SK-N-SH (cell line): Measurements from ENCODE around the gene CD2AP. TPM values are rescaled to one million over a fixed set of nuclear protein-coding genes. Genes with fewer than 3 reads are reported as not detected.
A peak's percentile ranks its signal among the peaks of the same experiment; 100 is the strongest.

ENCODE experiments used
- CTCF ChIA-PET: fragments of 300-600, 350-600 bp; formaldehyde crosslinking; extraction: SDS; loops from one replicate; lab custom pipeline; 2021; lab: Yijun Ruan, JAX
- POLR2A ChIA-PET: fragments of 350-600 bp; sonication (Branson Sonifier 250); formaldehyde crosslinking; extraction: SDS; loops from one replicate; lab custom pipeline; 2020; ENCODE audit warnings: antibody characterized with exemption, inconsistent platforms; lab: Yijun Ruan, JAX
- DNase-seq: peaks from one replicate; pipeline ENCODE4 v3.0.0; 2012
- H2AFZ ChIP-seq: fragments of 200-600 bp; sonication (generic); 2 replicates; pipeline ENCODE4 v1.8.1; 2016; ENCODE audit warnings: antibody characterized with exemption, mild to moderate bottlenecking, low read depth
- H3F3A ChIP-seq: fragments of 200-600 bp; sonication (generic); replicated peaks from 2 replicates; pipeline ENCODE3; 2016; ENCODE audit warnings: antibody characterized with exemption, mild to moderate bottlenecking; ENCODE audit not compliant: insufficient read depth
- H3K27ac ChIP-seq, 2 experiments: fragments of 200-500 bp in 1 of 2; fragments of 200-600 bp in 1 of 2; sonication (Bioruptor generic) in 1 of 2; sonication (generic), shearing (Covaris generic) in 1 of 2; 2 replicates each; pipeline versions ENCODE4 v1.5.1 to v1.6.1; 2014 to 2016; ENCODE audit warnings: low read depth in 2 of 2, inconsistent platforms in 1 of 2, low read length in 1 of 2, mild to moderate bottlenecking in 1 of 2, mixed read lengths in 1 of 2
- H3K27me3 ChIP-seq: fragments of 200-600 bp; sonication (generic), shearing (Covaris generic); 2 replicates; pipeline ENCODE4 v1.6.1; 2016; ENCODE audit warnings: mixed run types; ENCODE audit not compliant: insufficient read depth
- H3K36me3 ChIP-seq, 2 experiments: fragments of 200-500 bp in 1 of 2; fragments of 200-600 bp in 1 of 2; sonication (Bioruptor generic) in 1 of 2; sonication (generic) in 1 of 2; replicated peaks in 1 of 2; 2 replicates each; pipeline versions ENCODE3 to v1.5.1; 2014 to 2016; ENCODE audit warnings: low read length in 1 of 2, mild to moderate bottlenecking in 1 of 2; ENCODE audit not compliant: insufficient read depth in 2 of 2, control insufficient read depth in 1 of 2
- H3K4me1 ChIP-seq, 2 experiments: fragments of 200-500 bp in 1 of 2; fragments of 200-600 bp in 1 of 2; sonication (Bioruptor generic) in 1 of 2; sonication (generic), shearing (Covaris generic) in 1 of 2; 2 replicates each; pipeline versions ENCODE4 v1.5.1 to v1.6.1; 2014 to 2016; ENCODE audit warnings: low read depth in 1 of 2, low read length in 1 of 2, mixed run types in 1 of 2; ENCODE audit not compliant: insufficient read depth in 2 of 2, control insufficient read depth in 1 of 2
- H3K4me2 ChIP-seq: fragments of 200-600 bp; sonication (generic), shearing (Covaris generic); 2 replicates; pipeline ENCODE4 v1.6.1; 2017; ENCODE audit warnings: mixed run types
- H3K4me3 ChIP-seq, 2 experiments: fragments of 200-500 bp in 1 of 2; fragments of 200-600 bp in 1 of 2; sonication (Bioruptor generic) in 1 of 2; sonication (generic), shearing (Covaris generic) in 1 of 2; 2 replicates each; pipeline versions ENCODE4 v1.5.1 to v1.8.1; 2014 to 2016; ENCODE audit warnings: low read depth in 2 of 2, inconsistent platforms in 1 of 2, low read length in 1 of 2, mild to moderate bottlenecking in 1 of 2, mixed read lengths in 1 of 2, moderate library complexity in 1 of 2
- H3K79me2 ChIP-seq: fragments of 200-600 bp; sonication (generic); 2 replicates; pipeline ENCODE4 v1.8.1; 2017; ENCODE audit warnings: mild to moderate bottlenecking; ENCODE audit not compliant: insufficient read depth
- H3K9ac ChIP-seq: fragments of 200-600 bp; sonication (generic); 2 replicates; pipeline ENCODE4 v1.6.1; 2017; ENCODE audit warnings: mixed run types
- H3K9me2 ChIP-seq: fragments of 200-600 bp; sonication (generic); 2 replicates; pipeline ENCODE4 v1.6.1; 2017; ENCODE audit warnings: mixed run types
- H3K9me3 ChIP-seq: fragments of 200-600 bp; sonication (generic); 2 replicates; pipeline ENCODE4 v1.6.1; 2017; ENCODE audit warnings: mixed run types, mild to moderate bottlenecking, moderate library complexity
- H4K20me1 ChIP-seq: fragments of 200-600 bp; sonication (generic); 2 replicates; pipeline ENCODE4 v1.6.1; 2017; ENCODE audit warnings: mild to moderate bottlenecking, mixed run types; ENCODE audit not compliant: insufficient read depth
- CHD2 ChIP-seq: fragments of 150-350 bp; IDR thresholded peaks from 2 replicates; pipeline ENCODE4 v1.6.1; 2018; ENCODE audit warnings: low read length; ENCODE audit not compliant: partially characterized antibody
- ELF1 ChIP-seq: IDR thresholded peaks from 2 replicates; pipeline ENCODE4 v1.4.0; 2012
- EZH2phosphoT487 ChIP-seq: fragments of 200-600 bp; sonication (generic); IDR thresholded peaks from 2 replicates; pipeline ENCODE4 v1.6.1; 2017; ENCODE audit warnings: low read depth, mixed run types, mild to moderate bottlenecking, antibody characterized with exemption, moderate library complexity, borderline replicate concordance
- GATA2 ChIP-seq: sonication (generic); formaldehyde crosslinking; IDR thresholded peaks from 2 replicates; pipeline ENCODE4 v1.5.0; 2020; ENCODE audit warnings: mild to moderate bottlenecking, missing genetic modification reagents
- MEF2A ChIP-seq: IDR thresholded peaks from 2 replicates; pipeline ENCODE4 v1.4.0; 2012; ENCODE audit warnings: low read depth, borderline replicate concordance
- MXI1 ChIP-seq: IDR thresholded peaks from 2 replicates; pipeline ENCODE4 v1.6.1; 2012; ENCODE audit warnings: mild to moderate bottlenecking, low read depth, low read length, improper control_type of control experiment
- SIN3A ChIP-seq: IDR thresholded peaks from 2 replicates; pipeline ENCODE4 v1.6.1; 2012; ENCODE audit warnings: low read depth, mild to moderate bottlenecking, low read length, moderate library complexity, borderline replicate concordance
- TAF1 ChIP-seq: IDR thresholded peaks from 2 replicates; pipeline ENCODE4 v1.6.1; 2012; ENCODE audit warnings: low read depth, mild to moderate bottlenecking, low read length, moderate library complexity, borderline replicate concordance
- YY1 ChIP-seq: IDR thresholded peaks from 2 replicates; pipeline ENCODE4 v1.4.0; 2012; ENCODE audit warnings: low read depth, mild to moderate bottlenecking
- WGBS: methylation state at CpG from one replicate; pipeline ENCODE4 v1.1.6; 2017; ENCODE audit warnings: low lambda C conversion rate; 5-methylcytosine and 5-hydroxymethylcytosine counted together
- polyA plus RNA-seq, 3 experiments: library from polyadenylated mRNA; depleted of rRNA; stranded (reverse); fragments of >200 nt; gene quantifications; 2 replicates each; pipeline ENCODE4 v1.2.3, GENCODE V29; 2012
- TF ChIP-seq, protein P1 (sequence below): IDR thresholded peaks from 2 replicates; pipeline ENCODE4; 2012
- TF ChIP-seq, protein P2 (sequence below): IDR thresholded peaks from 2 replicates; pipeline ENCODE4 v1.4.0; 2012; ENCODE audit warnings: low read depth

Gene CD2AP
- polyA plus RNA-seq, 1 of the 3 experiments (the other 2 are of a cell fraction) = 1.6 TPM

DNA sequence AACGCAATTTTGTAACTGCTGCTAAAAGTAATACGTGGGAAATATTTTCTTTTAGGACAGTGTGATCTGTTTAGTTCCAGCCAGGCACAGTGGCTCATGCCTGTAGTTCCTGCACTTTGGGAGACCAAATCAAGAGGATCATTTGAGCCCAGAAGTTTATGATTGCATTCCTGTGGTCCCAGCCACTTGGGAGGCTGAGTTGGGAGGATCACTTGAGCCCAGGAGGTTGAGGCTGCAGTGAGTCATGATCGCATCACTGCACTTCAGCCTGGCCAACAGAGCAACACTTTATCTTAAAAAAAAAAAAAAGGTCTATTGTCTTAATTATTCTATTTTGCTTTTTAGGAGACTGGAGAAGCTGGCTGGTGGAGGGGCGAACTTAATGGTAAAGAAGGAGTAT lies 101.5 kb downstream of the CD2AP start:
- Histone ChIP-seq H3K79me2 (no peaks in the 10 kb centered on the region), H3K9ac (no peak overlapping the region), H3K9me2 (no peaks in the 10 kb centered on the region), H3F3A (no peaks in the 10 kb centered on the region), H3K4me2 (no peak overlapping the region), H2AFZ (no peak overlapping the region), H4K20me1 (no peaks in the 10 kb centered on the region), H3K4me1 (no peaks in the 10 kb centered on the region), H3K36me3 (peaks cover 24 to 40% of the 10 kb centered on the region in 2 experiments), H3K9me3 (no peaks in the 10 kb centered on the region), H3K27me3 (no peaks in the 10 kb centered on the region), H3K4me3 (no peak overlapping the region), H3K27ac (no peak overlapping the region)
- TF ChIP-seq ELF1 (no peak), MEF2A (no peak), YY1 (no peak)
- DNase-seq = no peak
- CTCF ChIA-PET = no interaction called here
- 94% methylated on average over 4 of the region's 4 CpGs for WGBS
- POLR2A ChIA-PET = no interaction called here

DNA sequence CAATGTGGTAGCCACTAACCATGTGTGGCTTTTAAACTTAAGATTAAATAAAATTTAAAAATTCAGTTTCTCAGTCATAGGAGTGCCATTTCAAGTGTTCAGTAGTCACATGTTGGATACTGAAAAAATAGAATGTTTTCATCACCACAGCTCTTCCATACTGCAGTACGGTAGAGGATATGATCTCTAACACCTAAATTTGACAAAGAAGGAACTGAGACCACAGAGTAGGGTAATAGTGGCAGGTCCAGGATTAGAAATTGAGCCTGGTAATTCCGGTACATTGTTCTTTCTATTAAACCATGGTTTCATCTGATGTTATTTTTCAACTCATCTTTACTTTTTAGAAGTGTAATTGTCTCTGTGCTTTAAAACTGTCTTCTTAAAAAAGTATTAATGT lies 104.0 kb downstream of the CD2AP start:
- Histone ChIP-seq H2AFZ (no peak overlapping the region), H3F3A (no peaks in the 10 kb centered on the region), H3K27ac (no peak overlapping the region), H3K36me3 (peaks cover 20 to 42% of the 10 kb centered on the region in 2 experiments), H3K4me1 (no peaks in the 10 kb centered on the region), H3K4me3 (no peak overlapping the region), H4K20me1 (no peaks in the 10 kb centered on the region), H3K79me2 (no peaks in the 10 kb centered on the region)
- CTCF ChIA-PET = no interaction called here
- POLR2A ChIA-PET = no interaction called here
- 95% methylated on average over 2 of the region's 2 CpGs for WGBS
- no peak for DNase-seq
- TF ChIP-seq SIN3A (no peak), TAF1 (no peak), CHD2 (no peak)
- TF ChIP-seq, protein P1, sequence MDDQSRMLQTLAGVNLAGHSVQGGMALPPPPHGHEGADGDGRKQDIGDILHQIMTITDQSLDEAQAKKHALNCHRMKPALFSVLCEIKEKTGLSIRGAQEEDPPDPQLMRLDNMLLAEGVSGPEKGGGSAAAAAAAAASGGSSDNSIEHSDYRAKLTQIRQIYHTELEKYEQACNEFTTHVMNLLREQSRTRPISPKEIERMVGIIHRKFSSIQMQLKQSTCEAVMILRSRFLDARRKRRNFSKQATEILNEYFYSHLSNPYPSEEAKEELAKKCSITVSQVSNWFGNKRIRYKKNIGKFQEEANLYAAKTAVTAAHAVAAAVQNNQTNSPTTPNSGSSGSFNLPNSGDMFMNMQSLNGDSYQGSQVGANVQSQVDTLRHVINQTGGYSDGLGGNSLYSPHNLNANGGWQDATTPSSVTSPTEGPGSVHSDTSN = no peak
- TF ChIP-seq, all 33 proteins: peak for 0
- no peaks in the 10 kb centered on the region for H3K27me3 ChIP-seq
- no peaks in the 10 kb centered on the region for H3K9me2 ChIP-seq
- H3K9ac ChIP-seq = no peak overlapping the region
- H3K4me2 ChIP-seq = no peak overlapping the region
- no peaks in the 10 kb centered on the region for H3K9me3 ChIP-seq

DNA sequence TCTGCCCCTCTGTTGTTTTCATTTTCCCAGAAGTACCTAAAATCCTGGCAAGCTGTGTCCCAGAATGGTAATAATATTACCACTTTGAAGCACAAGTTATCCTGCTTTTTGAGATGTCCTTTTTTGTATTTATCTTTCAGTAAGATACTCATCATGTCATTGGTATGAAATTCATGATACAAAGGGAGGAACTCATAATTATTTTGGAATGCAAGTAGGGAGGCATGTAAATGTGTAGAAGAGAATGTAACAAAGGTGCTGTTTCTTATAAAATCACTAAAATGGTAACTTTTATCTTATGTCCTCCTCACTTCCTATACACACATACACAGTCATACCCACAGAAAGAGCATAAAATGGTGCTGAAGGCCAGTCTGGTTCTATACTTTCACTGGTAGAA lies 109.9 kb downstream of the CD2AP start:
- Histone ChIP-seq H3K27me3 (no peaks in the 10 kb centered on the region), H3K9me2 (no peaks in the 10 kb centered on the region), H3K4me2 (0 out of 2 replicates have a peak overlapping the region, but pooled peaks have one; percentile 6), H3K4me1 (no peaks in the 10 kb centered on the region; a peak in 1 of 4 replicates), H3F3A (no peaks in the 10 kb centered on the region), H4K20me1 (no peaks in the 10 kb centered on the region), H3K4me3 (no peak overlapping the region), H2AFZ (no peak overlapping the region), H3K36me3 (peaks cover 24 to 25% of the 10 kb centered on the region in 2 experiments), H3K9ac (no peak overlapping the region), H3K27ac (peak overlapping the region in 1 of 2 experiments; percentile 10; a peak in 1 of 4 replicates), H3K79me2 (no peaks in the 10 kb centered on the region), H3K9me3 (no peaks in the 10 kb centered on the region)
- no peak for DNase-seq
- TF ChIP-seq EZH2phosphoT487 = no peak
- no peak for TF ChIP-seq MXI1
- no peak for TF ChIP-seq SIN3A
- TF ChIP-seq GATA2 (CRISPR knock-in tag) = no peak
- TF ChIP-seq, protein P2, sequence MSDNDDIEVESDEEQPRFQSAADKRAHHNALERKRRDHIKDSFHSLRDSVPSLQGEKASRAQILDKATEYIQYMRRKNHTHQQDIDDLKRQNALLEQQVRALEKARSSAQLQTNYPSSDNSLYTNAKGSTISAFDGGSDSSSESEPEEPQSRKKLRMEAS = no peak
- POLR2A ChIA-PET = no interaction called here
- CTCF ChIA-PET = no interaction called here
